GM19452 (cell line): Measurements from ENCODE around the gene RNF223.
"Not testable (repeated sequence)": the region's sequence is repeated elsewhere in the genome, so short reads cannot be mapped to it uniquely, and the experiment has no call there.

Experiments
- ATAC-seq: cut with Tn5 transposase; IDR thresholded peaks from one replicate; pipeline ENCODE4 v1.9.1; 2021; ENCODE audit not compliant: unreplicated experiment

RNF223 gene

DNA sequence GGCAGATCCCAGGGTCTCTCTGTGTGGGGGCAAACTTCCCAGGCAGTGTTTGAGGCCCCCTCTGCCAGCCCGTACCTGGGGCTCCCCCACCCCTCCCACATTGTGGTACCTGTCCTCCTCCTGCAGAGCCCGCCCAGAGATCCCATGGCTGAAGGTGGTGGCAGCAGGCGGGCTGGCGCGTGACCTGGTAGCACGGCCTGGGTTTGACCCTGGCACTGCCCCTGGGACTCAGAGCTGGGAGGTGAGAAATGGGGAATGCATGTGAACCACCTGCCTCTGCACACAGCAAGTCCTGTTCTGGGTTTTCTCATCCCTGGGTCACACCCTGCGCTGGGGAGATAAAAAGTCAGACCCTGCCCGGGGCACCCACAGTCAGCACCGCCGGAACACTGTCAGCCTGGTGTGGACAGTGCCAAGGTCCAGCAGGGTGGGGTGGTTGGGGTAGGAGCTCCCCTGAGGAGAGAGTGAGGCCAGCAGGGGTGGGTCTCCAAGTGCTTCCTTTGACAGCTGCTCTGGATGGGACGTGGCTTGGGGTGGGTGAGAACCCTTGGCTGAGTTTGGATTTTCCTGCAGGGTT is 42.4 kb downstream of the RNF223 start:
- ATAC-seq, result no peak

DNA sequence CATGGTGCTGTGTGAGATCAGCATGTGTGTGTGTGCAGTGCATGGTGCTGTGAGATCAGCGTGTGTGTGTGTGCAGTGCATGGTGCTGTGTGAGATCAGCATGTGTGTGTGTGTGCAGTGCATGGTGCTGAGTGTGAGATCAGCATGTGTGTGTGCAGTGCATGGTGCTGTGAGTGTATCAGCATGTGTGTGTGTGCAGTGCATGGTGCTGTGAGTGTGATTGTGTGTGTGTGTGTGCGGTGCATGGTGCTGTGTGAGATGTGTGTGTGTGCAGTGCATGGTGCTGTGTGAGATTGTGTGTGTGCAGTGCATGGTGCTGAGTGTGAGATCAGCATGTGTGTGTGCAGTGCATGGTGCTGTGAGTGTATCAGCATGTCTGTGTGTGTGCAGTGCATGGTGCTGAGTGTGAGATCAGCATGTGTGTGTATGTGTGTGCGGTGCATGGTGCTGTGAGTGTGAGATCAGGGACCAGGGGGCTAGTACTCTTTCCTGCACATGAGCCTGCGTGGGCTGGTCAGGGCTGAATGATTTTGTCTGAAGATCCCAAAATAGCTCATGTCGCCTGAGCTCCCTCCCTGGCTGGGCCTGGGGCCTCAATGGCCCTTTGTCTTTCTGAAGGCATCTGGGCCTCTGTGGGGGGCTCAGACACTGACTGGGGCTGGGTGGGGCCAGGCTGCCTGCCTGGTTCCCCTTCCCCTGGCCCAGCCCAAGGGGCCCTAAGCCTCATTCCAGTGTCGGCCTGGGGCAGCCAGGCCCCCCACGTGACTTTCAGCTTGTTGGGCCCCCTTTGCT is 43.0 kb downstream of the RNF223 start:
- ATAC-seq, result not testable (repeated sequence)

DNA sequence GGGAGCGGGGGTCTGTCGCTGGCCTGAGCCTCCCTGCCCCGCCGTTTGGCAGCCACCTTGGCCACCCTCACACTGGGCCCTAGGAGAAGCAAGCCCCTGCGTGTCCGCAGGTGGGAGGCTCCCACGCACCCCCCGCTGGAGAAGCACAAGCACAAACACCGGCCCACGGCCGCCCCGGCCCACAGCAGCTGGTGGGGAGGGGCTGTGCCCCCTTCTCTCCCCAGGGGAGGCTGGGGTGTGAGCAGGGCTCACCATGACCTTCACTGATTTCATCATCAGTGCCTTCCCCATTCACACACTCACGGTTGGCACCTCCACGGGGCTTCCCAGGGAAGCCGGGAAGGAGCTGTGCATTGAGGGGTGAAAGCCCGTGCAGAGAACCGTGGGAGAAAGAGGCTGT is 46.3 kb downstream of the RNF223 start:
- ATAC-seq, result no peak

DNA sequence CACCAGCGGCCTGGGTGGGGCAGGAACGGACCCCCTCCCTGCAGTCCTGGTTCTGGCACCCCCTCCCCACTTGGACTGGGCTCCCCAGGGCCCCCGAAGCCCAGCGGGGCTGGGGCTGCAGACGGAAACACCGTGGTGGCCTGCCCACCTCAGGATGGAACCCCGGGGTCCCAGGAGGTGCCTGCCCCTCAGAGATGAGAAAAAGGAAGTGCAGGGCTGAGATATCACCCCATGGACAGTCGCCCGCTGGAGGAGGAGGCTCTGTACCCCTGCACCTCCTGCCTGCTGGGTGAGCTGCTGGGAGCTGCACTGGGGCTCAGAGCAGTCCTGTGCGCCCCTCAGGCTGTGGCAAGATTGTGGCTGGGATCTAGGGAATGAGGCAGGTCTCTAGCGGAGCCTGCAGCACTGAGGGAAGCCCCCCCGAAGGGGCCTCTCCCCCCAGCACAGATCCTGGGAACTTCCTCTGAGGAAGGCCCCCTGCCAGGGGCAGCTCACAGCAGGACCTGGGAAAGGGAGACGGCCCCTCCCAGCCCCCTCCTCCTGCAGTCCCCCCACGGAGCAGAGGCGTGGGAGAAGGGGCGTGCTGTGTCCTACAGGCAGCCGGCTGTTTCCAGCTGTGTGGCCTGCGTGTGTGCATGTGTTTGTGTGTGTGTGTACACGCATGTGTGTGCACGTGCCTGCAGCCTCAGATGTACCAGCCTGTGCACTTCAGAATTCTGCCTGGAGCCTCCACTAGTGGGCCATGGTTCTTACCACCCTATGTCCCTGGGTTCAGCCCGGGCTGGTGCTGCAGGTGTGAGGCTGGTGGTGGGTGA is 47.3 kb downstream of the RNF223 start:
- ATAC-seq, result no peak

DNA sequence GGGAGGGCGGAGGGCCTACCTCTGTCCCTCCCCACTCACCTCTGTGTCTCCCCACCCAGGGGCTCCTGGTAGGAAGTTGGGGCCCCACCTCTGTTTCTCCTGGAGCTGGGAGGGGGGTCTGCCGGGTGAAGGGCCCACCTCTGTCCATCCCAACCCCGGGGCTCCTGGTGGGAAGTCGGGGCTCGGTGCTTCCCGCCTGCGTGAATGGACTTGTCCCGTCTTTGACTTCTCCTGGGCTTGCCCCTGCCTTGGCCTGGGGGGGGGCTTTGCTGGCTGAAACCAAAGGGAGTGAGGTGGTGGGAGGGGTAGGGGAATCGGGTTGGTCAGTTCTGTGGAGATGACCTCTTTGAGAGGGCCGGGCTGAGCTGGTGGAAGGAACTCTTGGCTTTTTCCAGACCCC is 48.4 kb downstream of the RNF223 start:
- ATAC-seq, result no peak

DNA sequence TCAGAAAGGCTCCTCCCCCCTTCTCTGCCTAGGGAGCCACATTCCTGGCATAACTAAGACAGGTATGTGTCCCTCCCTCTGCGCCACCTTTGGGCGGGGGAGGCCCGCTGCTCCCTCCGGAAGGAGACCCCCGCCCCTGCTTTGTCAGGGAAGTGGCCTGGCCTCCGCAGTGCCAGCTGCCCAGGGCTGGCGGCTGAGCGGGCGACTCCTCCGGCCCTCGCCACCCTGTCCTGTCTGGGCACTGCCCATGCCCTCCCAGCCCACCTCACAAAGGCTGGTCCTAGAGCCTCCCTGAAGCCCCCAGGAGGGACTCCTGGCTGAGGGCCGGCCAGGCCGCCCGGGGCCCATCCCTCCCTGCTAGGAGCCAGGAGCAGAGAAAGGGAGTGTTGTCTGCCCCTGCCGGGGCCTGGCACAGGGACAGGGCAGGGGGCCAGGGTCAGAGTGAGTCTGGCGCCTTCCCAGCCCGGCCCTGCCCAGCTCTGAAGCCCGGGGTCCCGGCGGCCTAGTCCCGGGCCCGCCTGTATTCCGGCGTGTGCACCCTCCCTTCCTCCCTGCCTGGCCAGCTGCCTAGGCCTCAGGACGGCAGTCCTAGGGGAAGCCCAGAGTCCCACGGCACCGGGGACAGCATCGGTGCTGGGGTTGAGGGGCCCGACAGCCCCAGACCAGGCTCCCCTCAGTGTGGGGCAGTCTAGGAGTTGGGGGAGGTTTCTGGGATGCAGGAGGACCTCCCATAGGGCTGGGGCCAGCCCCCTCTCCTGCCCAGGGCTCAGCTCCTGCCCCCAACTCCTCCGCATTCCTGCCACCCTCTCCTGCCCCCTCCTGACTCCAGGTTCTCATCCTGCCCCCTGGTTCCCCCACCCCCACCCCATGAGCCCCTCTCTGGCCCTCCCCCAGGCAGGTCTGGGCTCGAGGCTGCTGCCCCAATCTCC is 49.1 kb downstream of the RNF223 start:
- ATAC-seq, result no peak

DNA sequence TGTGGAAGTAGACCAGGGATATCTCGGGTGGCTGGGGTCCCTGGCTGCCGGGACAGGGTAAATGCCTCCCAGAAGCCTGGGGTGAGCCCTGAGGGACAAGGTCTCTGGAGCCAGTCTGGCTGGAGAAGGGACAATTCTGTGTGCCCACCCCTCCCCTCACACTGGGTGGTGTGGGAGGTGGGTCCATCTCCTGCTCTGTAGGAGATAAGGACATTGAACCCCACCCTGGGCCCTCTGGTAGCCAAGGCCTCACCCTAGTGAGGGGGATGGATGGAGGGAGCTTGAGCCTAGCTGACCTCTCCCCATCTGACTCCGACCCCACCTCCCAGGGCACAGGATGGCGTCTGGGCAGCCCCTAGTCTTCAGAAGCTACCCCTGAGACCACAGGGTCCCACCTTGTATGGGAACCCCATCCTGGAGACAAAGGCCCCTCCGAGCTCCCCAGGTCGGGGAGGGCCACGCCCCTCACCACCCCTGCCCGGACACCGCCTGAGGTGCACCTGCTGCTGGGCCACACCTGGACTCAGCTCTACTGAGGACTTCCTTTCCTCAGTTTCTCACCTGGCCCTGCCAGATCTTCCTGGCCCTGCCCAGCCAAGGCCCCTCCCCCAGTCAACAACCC is 49.8 kb downstream of the RNF223 start:
- no peak for ATAC-seq

DNA sequence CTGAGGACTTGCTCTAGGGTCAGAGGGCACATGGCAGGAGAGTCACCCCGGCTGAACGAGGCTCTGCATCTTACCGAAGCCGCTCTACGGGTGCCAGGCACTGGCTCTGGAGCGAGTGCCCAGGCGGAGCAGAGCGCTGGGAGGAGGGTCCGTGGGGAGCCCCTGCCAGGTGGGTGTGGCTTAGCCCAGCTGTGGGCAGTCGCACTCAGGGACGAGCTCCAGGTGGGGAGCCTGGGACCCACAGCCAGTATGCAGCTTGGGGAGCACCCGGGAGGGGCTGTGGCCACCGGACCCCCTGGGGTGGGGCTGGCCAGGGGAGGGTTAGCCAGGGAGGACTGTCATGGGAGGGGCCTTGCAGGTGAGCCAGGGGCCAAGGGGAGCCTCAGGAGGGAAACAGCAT is 50.4 kb downstream of the RNF223 start:
- ATAC-seq, result no peak

DNA sequence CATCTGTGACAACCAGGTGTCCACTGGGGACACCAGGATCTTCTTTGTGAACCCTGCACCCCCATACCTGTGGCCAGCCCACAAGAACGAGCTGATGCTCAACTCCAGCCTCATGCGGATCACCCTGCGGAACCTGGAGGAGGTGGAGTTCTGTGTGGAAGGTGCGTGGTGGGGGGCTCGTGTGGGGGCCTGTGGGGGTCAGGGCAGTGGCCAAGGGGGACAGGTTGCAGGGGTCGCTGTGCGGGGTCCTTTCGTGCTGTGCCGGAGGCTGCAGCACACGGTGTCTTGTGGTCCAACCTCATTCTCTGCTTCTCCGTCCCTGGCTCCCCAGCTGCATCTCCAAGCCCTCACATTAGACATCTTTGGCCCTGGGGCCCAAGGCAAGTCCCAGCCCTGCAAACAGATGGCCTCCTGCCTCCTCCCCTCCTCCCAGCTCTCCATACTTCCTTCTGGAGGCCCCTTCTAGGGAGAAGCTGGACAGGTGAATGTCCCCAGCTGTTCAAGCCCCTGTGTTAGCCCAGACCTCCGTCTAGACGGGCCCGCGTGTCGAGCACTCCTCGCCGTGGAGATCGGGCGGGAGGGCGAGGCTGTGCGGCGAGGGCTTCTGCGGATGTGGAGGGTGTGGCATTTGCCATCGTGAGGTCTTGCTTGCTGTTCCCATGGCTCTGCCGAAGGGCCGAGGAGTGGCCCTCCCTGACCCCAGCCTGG is 51.6 kb downstream of the RNF223 start:
- no peak for ATAC-seq

DNA sequence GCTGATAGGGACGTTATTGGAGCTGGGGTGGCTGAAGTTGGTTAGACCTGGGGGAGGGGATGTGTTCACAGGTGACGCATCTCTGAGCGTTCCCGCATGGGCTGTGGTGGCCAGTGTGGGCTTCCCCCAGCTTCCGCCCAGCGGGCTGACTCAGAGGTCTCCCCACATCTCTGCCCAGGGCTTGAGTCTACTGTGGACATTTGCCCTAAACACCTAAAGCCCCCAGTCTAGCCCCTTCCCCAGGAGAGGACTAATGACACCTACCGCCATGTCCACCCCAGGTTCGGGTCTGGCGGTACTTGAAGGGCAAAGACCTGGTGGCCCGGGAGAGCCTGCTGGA is 52.2 kb downstream of the RNF223 start:
- ATAC-seq, result no peak

DNA sequence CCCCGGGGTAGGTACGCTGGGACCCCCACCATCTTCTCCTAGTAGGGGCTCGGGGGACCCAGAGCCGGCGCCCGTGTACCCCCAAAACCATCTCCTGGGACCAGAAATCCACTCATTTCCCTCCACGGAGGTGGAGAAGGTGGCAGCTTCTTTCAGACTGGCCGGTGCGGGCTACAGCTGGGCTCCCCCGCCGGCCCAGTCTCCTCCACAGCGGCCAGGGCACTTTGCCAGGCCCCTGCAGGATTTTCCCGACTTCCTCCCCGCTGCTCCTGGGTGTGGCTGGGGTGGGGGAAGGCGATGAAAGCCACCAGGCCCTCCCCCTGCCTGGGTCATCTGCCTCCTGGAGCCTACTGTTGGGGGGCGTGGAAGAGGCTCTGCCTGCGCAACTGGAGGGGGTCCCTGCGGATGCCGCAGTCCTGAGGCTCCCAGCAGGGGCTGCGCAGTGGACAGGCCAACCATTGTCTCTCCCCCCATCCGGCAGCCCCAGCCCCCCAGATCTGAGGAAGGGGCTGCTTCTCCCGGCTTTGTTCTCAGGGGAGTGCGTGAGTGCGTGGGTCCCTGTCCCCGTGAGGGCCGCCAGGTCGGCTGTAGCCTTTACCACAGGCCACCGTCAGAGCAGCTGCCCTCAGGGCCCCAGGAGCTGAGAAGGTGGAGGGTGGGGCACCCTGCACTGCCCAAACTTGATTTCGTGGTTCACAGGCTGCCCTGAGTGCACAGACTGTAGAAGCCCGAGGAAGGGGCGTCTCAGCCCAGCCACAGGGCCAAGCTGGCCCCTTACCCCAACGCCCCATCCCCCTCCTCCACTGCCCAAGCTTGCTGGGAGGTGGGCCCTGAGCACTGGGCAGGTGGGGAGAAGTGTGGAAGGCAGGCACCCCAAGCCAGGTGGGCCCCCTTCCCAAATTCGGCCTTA is 52.8 kb downstream of the RNF223 start:
- no peak for ATAC-seq
